ENCODE measurements around the gene COL4A4. TPM values are rescaled to one million over a fixed set of nuclear protein-coding genes. Genes with fewer than 3 reads are reported as not detected.
"Not testable (repeated sequence)": the region's sequence is repeated elsewhere in the genome, so short reads cannot be mapped to it uniquely, and the experiment has no call there.

The COL4A4 gene
- total RNA-seq, 1 experiment from 2014 or later: 8.0 TPM

DNA sequence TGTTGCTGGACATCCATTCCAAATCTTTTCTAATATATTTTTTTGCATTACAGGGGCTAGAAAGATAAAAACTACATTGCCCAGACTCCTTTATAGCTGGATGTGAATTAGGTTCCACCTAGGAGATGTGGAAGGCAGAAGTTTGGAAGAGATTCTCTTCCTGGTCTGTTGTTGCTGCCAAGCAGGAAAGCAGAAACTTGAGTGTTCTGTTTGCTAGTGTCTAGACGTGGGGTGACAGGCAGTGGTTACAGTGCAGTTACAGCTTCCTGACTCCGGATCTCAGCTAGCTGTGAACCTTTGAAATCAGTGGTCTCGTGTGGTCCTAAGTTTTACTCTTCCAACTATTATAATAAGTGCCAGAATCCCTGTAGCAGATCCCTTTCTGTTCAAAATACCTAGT is 46.2 kb downstream of the COL4A4 start:
- no peak for DNase-seq (ENCODE audit: extremely low read depth, low read depth)

DNA sequence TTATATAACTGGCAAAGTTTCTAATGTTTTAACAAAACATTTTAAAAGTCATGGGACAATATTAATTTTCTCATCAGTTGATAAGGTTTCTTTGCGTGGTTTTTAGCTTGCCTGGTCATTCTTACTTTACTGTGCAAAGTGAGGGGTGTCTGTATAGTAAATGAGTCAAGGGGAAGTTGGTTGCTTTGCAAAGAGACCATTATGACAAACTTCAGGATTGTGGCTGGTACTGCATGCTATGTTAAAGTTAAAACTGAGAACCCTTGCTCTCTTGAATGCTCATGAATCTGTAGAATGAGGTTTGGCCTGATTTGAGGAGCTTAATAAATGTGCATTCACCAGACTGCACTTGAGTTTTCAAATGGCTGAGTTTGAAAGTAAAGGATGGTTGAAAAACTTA is 47.0 kb downstream of the COL4A4 start:
- no peak for DNase-seq (ENCODE audit: extremely low read depth, low read depth)

DNA sequence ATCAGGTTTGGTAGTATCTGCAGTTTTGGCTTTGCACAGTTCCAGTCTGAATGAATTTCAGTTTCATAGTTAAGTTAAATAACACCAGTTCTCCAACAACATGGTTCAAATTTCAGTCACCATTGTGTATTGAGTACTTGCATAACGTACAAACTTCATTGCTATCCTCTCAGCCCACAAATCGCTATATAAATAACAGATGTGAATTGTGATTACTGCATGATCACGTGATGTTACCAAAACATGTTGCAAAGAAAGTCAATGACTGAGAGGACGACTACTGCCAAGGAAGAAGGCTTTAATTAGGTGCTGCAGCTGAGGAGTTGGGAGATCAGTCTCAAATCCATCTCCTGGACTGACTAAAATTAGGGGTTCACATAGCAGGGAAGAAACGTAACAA is 48.2 kb downstream of the COL4A4 start:
- no peak for DNase-seq (ENCODE audit: extremely low read depth, low read depth)

DNA sequence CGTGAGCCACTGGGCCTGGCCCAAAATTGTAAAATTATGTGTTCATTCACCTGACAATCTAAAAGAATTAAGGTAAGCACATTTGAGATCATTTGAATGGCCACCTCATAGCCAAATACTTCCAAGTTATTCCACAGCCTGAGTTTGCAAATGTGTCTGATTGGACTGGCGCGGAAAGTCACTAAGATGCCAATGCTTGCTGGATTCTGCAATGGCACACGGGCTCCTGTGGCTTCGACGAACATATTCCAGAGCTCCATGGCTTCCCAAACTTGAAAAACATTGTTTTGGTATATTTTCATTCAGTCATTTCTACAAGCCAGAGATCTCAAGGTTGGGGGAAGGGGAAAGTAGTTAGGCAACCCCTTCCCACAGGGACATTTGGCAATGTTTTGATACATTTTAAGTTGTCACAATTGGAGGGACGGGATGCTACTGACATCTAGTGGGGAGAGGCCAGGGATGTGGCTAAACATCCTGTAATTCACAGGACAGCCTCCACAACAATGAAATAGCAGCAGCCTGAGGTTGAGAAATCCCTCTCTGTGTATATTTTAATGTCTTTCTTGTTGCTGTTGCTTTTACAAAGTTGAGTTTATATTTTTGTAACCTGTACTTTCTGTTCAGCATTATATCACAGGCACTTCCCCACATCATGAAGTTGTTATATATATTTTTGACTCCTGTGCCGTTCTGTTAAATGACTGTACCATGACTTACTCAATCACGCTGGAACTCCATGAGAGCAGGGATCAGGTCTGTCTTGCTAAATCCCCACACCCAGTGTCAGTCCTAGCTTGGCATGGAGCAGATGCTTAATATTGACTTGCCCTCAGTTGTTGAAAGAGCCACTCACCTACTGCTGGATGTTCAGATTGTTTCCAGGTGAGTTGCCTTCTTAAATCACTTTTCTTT is 56.9 kb downstream of the COL4A4 start:
- peak; percentile 61 for DNase-seq (ENCODE audit: extremely low read depth, low read depth)

DNA sequence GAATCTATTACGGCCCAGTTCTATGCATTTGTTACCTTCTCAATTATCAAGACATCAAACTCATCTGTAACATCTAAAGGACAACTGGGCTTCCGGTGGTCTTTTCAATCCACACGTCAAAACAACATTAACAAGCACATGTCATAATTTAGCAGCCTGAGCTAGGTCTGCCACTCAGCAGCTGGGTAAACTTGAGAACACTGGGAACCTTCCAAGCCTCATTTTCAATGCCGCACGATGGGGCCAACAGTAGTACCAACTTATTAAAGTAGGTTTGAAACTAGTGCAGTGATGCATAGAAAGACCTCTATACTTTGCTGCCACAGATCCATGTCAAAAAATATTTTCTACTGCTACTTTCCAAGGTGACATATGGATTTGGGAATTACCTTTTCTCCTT is 60.4 kb downstream of the COL4A4 start:
- no peak for DNase-seq (ENCODE audit: extremely low read depth, low read depth)

DNA sequence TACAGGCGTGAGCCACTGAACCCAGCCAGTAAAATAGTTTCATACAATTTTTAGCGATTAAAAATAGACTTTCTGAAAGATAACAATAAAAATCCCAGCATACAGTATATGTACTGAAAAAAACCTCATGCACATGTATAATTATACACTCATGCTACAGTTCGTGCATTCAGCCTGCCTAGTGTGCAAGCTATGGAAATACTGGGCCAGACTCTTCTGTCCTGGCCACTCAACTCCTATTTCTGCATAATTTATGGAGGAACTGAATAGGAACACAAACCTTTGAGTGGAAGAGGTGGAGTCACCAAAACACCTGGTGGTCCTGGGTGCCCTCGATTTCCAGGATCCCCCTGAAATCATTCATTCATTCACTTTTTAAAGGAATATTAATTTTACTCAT is 64.7 kb downstream of the COL4A4 start:
- DNase-seq (ENCODE audit: extremely low read depth, low read depth): no peak

DNA sequence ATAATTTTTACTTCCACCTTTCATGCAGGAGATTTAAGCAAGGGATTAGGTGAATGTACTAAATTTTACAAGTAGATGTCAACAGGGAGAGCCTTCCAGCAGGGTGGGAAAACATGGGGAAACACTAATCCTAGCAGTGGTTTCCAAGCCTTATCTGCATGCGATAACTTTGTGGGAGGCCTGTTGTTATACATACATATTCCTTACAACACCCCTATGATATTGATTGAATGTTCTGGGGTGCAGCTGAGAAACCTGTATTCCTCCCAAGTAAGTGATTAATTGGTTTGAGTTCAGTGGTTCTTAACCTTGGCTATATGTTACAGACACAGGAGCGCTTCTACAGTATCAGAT is 65.9 kb downstream of the COL4A4 start:
- DNase-seq (ENCODE audit: extremely low read depth, low read depth): no peak

DNA sequence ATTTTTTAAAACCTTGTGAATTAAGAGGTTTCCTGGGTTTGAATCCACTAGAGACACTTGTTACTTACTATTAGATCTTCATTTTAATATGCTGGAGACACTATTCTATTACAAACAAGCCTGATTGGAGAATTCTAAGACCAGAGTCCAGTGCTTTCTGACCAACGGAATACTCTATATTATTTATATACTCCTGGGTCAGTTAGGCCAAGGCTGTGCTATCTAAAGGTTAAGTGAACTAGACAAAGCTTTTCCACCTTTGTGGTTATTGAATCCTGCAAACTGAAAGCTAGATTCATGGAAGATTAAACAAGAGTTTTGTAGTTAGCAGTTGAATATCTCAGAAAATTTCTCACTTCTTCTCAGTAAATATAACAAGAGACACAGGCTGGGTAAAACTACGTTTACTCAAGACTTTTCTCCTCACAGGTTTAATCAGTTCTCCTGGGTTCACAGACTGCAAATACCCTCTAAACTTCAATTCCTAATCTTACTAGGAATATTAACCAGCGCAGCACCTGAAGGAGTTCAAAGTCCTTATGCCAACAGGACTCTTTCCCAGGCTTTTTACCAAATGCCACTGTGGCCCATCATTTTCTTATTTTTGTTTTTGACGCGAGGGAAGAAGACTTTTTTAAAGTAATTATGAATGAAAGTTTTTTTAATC is 66.4 kb downstream of the COL4A4 start:
- no peak for DNase-seq (ENCODE audit: extremely low read depth, low read depth)

DNA sequence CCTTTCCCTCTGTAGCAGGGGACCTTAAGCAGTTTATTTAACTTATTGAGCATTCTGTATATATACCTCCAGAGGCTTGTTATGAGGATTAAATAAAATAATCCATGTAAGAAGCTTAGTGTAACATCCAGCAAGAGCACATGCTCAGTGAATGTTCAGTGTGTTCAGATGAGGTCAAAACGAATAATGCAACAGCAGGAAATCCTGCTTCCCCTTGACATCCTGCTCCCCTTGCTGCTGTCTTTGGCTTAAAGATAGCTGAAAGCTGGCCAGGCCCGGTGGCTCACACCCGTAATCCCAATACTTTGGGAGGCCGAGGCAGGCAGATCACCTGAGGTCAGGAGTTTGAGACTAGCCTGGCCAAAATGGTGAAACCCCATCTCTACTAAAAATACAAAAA is 68.7 kb downstream of the COL4A4 start:
- DNase-seq (ENCODE audit: extremely low read depth, low read depth): no peak

DNA sequence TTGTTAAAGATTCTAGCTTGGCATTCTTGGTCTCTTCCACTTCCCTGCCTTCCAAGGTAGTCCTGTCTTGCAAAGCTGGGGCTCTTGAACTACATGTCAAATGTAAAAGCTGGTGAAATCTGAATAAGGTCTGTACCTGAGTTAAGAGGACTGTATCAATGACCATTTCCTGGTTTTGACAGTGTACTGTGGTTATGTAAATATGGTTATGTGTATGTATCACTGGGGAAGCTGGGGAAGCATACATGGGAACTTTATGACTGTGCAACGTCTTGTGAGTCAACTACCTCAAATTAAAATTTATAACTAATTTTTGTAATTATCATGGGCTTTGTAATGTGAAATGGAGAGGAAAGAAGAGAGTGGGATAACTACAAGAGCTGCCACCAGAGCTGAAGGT is 81.7 kb downstream of the COL4A4 start:
- no peak for DNase-seq (ENCODE audit: extremely low read depth, low read depth)

DNA sequence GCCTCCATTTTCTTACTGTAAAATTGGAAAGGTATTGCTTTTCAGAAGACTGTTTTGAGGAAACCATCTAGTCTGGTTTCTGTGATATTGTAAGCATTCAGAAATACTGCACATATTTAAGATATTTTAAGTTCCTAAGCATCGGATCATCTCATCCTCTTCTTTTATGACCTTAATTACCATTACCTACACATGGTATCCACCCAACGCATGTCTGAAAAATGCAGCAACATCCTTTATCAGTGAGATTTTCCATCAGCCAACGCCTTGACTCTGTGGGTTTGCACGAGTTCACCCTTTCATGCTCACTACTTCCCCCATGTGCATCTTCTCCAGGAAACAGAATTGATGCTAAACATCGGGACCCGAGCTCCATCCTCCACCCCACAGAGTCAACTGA is 84.3 kb downstream of the COL4A4 start:
- no peak for DNase-seq (ENCODE audit: extremely low read depth, low read depth)

DNA sequence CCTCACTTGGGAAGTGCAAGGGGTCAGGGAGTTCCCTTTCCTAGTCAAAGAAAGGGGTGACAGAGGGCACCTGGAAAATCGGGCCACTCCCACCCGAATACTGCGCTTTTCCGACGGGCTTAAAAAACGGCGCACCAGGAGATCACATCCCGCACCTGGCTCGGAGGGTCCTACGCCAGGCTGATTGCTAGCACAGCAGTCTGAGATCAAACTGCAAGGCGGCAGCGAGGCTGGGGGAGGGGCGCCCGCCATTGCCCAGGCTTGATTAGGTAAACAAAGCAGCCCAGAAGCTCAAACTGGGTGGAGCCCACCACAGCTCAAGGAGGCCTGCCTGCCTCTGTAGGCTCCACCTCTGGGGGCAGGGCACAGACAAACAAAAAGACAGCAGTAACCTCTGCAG is 98.9 kb downstream of the COL4A4 start:
- DNase-seq (ENCODE audit: extremely low read depth, low read depth): not testable (repeated sequence)

DNA sequence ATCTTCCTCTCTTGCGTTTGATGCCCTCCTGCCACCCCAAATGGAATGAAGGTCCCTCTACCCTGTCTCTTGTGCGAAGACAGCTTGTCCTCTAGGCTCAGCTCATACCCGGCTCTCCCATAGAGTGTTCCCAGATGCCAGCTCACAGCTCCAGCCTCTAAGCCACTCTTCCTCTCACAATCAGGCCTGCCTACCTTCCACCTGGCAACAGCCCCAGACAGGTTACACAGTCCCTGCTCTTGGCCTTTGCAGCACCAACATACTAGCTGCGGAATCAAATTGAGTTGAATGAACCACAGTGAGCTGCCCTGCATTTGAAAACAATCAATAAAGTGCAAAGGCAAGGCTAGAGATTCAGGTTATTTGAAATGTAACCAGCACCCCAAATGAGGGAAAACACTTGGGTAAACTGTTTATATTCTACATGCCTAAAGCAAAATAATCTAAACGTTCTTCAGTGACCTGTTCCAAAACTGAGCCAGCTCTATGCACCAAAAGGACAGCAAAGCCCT is 105.1 kb downstream of the COL4A4 start:
- DNase-seq (ENCODE audit: extremely low read depth, low read depth): no peak

DNA sequence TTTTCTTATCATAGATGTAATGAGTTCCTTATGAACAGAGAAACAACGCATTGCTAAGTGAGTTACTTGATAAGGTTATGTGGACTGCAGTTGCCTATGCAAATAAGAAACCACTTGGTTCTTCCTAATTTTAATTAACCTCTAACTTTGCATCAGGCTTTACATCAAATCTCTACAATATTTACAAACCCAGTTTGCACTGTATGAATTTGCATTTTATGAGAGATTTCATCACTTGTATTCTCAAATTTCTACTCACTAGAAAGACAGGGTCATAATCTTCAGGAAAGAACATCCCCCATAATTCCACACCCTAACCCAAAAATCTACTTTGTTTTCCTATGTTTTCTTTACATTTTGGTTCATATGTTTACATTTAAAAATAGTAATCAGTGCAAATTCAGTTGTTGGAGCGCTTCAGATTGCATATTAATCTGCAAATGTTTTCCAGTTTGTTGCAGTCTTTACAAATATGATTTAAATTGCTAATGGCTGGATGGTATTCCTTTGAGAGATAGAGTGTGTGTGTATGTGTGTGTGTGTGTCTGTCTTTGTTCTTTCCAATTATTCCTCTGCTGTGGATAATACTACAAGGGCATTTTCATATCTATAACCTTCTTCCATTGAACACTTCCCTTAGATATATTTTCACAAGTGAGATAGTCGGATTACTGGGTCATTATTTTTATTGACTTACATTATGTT is 106.1 kb downstream of the COL4A4 start:
- no peak for DNase-seq (ENCODE audit: extremely low read depth, low read depth)

DNA sequence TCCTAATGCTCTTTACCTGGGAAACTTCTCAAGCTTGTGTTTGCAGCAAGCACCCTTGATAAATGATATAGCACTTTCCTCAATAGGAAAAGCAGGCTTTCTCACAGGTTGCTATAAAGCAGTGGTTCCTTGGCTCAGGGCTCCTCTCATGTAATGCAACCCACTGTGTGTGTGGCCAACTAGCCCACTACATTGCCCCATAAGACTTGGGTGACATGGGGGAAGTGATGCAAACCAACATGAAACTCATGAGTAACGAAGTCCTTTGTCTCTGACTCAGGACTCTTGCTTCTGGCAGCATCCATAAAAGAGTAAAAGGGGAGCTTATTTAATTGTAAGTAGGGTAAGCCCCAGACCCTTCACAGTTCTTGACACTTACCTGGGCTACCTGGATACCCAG is 106.9 kb downstream of the COL4A4 start:
- no peak for DNase-seq (ENCODE audit: extremely low read depth, low read depth)

DNA sequence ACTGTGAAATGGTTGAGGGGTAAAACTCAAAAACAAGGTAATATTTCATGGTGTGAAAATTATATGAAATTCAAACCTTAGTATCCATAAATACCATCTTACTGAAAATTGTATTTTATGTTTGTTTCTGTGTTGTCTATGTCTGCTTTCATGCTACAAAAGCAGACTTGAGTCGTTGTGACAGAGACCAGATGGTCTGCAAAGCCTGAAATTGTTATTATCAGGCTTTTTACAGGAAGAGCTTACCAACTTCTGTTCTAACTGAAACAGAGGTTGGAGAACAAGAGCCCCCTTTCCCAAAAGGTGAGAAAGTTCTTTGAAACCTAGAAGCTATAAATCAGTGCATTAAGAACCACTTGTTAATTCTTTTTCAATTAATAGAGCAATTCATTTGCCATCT is 110.0 kb downstream of the COL4A4 start:
- no peak for DNase-seq (ENCODE audit: extremely low read depth, low read depth)

DNA sequence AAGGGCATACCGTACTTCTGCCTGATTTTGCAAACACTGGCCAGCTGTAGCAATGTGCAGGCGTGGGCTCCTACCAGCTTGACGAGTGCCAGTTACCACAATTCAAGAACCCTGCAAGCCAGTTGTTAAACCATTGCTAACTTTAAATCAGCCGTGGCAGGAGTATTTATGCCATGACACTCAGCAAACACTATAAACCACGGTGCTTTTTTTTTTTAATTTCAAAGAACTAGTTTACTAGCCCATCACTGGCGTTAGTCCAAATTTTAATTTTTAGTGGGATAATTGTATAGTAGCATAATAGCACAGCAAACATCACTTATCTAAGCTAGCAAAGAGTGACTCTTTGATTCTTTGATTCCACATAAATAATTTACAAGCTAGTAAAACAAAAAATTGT is 111.1 kb downstream of the COL4A4 start:
- DNase-seq (ENCODE audit: extremely low read depth, low read depth): no peak

DNA sequence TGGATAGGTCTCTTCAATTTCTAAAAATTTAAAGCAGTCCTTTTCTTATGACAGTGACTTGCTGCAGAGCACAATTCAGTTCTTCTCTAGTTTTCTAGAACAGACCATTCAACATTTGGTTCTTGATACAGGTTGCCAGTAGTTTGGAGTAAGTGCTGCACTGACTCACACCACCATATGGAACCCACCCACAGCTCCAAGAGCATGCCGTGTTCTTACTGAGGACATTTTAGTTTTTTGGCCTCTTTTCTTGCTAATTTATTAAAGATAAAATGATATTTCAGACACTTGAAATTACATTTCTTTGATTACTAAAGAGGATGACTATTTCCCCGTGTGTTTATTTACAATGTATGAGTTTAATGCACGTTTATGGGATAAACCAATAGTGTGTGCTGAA is 120.0 kb downstream of the COL4A4 start:
- no peak for DNase-seq (ENCODE audit: extremely low read depth, low read depth)

DNA sequence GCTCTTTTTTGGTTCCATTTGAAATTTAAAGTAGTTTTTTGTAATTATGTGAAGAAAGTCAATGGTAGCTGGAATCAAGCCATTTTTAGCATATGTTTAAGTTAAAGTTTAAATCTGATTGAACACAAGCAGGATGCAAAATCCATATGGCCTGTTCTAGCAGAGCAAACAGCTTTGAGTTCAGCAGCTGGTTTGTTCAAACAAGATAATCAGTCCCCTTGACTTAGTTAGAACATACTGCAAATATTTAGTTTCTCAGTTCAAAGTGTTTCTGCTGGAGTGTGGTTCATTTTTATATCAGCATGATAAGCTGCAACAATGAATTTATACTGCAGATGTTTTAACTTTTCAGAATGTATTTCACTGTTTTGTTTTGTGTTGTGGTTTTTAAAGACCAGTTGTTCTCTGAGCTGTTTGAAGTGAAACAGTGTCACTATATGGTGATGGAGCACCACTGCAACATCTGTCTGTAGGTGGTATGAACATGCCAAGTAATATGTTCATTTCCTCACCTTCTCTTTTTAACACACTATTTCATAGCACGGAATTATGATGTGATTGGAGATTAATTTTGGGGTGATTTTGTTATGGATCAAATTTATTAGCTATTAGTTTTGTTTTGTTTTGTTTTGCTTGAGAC is 125.3 kb downstream of the COL4A4 start:
- DNase-seq (ENCODE audit: extremely low read depth, low read depth): no peak

DNA sequence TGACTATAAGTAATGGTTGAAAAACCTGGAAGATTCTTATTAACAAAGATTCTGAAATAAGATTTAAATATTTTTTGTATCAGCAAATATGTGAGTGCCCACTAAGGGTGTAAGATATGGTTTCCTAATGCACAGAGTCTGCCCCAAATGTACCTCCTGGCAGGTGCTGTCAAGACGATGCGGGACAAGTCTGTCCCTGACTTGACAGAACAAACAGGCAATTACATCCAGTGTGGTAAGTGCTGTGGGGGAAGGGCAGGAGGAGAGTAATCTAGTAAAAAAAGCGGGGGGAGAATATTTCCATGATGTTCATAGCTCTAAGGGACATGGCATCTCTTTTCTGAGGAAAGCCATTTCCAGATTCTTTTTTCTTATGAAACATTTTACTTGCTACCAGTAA is 127.5 kb downstream of the COL4A4 start:
- DNase-seq (ENCODE audit: extremely low read depth, low read depth): no peak
